ENCODE results near the gene GPR137B.
"Not testable (repeated sequence)": the region's sequence is repeated elsewhere in the genome, so short reads cannot be mapped to it uniquely, and the experiment has no call there.

DNA sequence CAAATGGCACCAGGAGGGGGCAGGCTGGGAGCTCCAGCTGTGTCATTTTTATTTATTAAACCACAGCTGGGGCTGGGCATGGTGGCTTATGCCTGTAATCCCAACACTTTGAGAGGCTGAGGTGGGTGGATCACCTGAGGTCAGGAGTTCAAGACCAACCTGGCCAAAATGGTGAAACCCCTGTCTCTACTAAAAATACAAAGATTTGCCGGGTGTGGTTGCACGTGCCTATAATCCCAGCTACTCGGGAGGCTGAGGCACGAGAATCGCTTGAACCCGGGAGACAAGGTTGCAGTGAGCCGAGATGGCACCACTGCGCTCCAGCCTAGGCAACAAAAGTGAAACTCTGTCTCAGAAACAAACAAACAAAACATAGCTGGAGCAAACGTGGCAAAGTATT is 15.7 kb downstream of the GPR137B start:
- TF ChIP-seq, protein P1, sequence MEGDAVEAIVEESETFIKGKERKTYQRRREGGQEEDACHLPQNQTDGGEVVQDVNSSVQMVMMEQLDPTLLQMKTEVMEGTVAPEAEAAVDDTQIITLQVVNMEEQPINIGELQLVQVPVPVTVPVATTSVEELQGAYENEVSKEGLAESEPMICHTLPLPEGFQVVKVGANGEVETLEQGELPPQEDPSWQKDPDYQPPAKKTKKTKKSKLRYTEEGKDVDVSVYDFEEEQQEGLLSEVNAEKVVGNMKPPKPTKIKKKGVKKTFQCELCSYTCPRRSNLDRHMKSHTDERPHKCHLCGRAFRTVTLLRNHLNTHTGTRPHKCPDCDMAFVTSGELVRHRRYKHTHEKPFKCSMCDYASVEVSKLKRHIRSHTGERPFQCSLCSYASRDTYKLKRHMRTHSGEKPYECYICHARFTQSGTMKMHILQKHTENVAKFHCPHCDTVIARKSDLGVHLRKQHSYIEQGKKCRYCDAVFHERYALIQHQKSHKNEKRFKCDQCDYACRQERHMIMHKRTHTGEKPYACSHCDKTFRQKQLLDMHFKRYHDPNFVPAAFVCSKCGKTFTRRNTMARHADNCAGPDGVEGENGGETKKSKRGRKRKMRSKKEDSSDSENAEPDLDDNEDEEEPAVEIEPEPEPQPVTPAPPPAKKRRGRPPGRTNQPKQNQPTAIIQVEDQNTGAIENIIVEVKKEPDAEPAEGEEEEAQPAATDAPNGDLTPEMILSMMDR (IDR thresholded peaks at IDR 0.05), result not testable (repeated sequence)
- TF ChIP-seq POLR2A (IDR thresholded peaks at IDR 0.05), result not testable (repeated sequence)

Data from adrenal gland (tissue), 5 donors.